ENCODE measurements around the gene ILF3.

Gene ILF3

DNA sequence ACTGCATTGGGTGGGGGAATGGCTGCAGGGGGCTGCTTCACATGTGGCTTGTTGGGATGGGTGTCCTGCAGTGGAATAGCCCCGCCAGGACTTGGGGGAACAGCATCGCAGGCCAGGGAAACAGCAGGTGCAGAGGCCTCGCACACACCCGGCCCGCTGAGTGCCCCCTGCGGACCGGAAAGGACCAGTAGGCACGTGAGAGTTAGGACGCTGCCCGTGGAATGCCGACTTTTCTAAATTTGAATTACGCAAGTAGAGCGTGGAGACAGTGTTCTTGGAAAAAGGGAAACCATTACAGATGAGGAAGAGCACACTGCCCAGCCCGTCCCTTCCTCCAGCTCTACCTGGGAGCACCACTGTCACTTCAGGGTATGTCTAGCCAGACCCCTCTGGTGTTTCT lies 75.3 kb downstream of the ILF3 start:
- DNase-seq (ENCODE audit: low read depth, low spot score), result no peak

DNA sequence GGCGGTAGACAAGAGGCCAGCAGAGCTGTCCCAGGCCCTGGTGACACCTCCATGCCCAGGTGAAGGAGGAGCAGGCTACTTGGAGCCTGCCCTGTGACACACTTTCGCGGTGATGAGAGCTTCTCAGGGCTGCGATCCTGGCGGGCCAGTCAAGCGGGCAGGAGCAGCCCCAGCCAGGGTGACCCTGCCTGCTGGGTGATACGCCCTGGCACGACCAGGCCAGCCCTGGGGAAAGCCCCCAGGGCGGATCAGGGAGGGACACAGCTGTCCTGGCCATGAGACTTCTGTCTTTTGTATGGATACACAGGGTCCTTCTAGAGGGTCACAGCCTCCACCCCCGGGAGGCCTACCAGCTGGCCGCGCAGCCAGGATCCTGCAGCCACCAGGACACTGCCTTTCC lies 76.8 kb downstream of the ILF3 start:
- DNase-seq (ENCODE audit: low read depth, low spot score), result no peak

- DNase-seq (ENCODE audit: low read depth, low spot score), result no peak
Observed at GRCh38 chr19:10735741-10736140, 81.6 kb downstream of the ILF3 start.

GRCh38 chr19:10736189-10736588 lies 82.0 kb downstream of the ILF3 start:
- DNase-seq (ENCODE audit: low read depth, low spot score), result no peak

DNA sequence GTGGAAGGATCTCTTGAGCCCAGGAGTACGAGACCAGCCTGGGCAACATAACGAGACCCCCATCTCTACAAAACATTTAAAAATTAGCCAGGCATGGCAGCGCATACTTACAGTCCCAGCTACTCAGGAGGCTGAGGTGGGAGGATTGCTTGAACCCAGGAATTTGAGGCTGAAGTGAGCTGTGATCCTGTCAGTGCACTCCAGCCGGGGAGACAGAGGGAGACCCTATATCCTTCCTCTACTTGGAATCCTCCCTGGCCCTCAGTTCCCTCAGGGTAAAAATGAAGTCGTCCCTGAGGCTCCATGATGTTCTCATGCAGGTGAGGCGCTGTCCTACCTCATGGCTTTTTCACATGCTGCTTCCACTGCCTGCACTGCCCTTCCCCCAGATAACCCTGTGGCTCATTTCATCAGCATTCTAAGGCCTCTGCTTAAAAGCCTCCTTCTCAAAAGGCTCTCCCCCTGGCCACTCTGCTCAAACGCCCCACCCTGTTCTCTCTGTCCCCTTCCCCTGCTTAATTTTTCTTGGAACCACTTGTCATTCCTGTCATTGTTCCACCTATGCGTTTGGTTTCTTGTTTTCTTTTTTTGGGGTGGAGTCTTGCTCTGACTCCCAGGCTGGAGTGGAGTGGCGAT lies 82.9 kb downstream of the ILF3 start:
- no peak for DNase-seq (ENCODE audit: low read depth, low spot score)

DNA sequence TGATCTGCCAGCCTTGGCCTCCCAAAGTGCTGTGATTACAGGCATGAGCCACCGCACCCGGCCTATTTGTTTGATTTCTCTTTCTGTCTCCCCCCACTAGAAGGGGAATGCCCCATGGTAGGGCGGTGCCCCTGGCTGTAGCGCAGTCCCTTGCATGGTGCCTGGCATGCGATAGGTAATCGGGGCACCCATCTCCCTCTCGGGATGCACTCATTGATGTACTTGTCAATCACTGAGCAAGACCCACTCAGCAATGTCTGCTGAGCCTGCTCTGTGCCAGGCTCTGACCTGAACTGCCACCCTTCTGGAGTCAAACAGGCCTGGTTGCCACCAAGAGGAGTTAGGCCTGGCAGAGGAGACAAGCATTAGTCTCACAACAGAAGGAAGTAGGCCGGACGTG lies 83.6 kb downstream of the ILF3 start:
- no peak for DNase-seq (ENCODE audit: low read depth, low spot score)

- no peak for DNase-seq (ENCODE audit: low read depth, low spot score)
Observed at GRCh38 chr19:10740798-10741197, 86.7 kb downstream of the ILF3 start.
